ENCODE results near the gene CACNA1G.

CACNA1G gene

DNA sequence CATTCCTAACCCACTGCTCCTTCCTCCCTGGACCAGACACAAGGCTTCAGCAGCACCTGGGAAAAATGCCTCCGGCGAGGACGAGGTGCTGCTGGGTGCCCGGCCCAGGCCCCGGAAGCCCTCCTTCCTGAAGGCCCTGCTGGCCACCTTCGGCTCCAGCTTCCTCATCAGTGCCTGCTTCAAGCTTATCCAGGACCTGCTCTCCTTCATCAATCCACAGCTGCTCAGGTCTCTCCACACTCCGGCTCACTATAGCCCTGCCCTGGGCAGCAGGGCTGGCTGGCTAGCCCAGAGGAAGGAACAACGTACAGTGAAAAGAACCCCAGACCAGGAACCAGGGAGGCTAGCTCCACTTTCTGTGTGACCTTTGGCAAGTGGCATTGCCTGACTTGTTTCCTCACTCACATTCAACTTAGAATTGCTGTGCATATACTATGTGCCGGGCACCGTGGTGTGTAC is 100.4 kb downstream of the CACNA1G start:
- peak overlapping the region; percentile 46; the same call in 1 of the 2 replicates for H3K27ac ChIP-seq
- TF ChIP-seq ZFX (IDR thresholded peaks at IDR 0.05; ENCODE audit: borderline replicate concordance), result no peak
- TF ChIP-seq, protein P1, sequence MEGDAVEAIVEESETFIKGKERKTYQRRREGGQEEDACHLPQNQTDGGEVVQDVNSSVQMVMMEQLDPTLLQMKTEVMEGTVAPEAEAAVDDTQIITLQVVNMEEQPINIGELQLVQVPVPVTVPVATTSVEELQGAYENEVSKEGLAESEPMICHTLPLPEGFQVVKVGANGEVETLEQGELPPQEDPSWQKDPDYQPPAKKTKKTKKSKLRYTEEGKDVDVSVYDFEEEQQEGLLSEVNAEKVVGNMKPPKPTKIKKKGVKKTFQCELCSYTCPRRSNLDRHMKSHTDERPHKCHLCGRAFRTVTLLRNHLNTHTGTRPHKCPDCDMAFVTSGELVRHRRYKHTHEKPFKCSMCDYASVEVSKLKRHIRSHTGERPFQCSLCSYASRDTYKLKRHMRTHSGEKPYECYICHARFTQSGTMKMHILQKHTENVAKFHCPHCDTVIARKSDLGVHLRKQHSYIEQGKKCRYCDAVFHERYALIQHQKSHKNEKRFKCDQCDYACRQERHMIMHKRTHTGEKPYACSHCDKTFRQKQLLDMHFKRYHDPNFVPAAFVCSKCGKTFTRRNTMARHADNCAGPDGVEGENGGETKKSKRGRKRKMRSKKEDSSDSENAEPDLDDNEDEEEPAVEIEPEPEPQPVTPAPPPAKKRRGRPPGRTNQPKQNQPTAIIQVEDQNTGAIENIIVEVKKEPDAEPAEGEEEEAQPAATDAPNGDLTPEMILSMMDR (IDR thresholded peaks at IDR 0.05), result no peak

DNA sequence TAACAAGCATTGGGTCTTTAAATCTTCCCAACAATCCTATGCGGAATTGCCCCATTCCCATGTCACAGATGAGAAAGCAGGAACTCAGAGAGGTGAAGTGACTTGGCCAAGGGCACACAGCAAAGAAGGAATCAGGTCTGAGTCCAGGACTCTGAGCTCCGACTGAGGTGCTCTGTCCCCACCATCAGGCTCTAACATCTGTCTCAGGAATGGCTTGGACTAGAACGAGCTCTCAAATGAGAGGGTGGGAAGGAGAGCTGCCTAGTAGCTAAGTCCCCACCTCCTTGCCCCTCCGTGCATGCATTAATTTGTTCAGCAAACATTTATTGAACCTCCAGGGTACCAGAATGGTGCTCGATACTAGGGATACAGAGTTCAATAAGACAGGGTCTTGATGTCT is 100.8 kb downstream of the CACNA1G start:
- TF ChIP-seq, protein P1 (IDR thresholded peaks at IDR 0.05), result no peak
- TF ChIP-seq ZFX (IDR thresholded peaks at IDR 0.05; ENCODE audit: borderline replicate concordance), result no peak
- peak overlapping the region; percentile 46 for H3K27ac ChIP-seq

DNA sequence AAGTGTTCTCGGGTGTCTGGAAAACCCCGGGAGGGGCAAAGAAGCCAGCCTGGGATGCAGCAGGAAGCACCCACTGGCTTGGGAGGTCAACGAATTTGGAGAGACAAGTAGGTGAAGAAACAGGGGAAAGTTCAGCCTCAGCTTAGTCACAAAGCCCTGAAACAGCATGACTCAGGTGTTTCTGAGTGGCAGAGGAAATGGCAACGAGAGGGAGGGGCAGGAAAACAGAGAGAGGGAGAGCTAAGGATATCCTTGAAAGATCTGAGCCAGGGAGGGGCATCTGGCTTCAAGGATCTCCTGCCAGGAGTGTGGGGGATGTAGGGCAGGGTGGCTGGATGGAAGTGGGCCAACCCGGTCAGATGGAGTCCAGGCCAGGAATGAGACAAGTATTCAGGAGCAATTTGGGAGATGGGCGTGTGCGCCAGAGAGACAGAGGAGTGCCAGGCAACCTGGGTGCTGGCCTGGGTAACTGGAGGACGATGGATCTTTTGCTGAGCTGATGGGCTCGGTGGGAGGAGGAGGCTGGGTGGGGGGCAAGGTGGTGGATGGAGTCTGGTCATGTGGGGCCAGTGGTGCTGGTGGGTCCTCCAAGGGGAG is 101.4 kb downstream of the CACNA1G start:
- no peak for TF ChIP-seq ZFX (IDR thresholded peaks at IDR 0.05; ENCODE audit: borderline replicate concordance)
- TF ChIP-seq, protein P1 (IDR thresholded peaks at IDR 0.05), result no peak
- H3K27ac ChIP-seq, result peak overlapping the region; percentile 46

DNA sequence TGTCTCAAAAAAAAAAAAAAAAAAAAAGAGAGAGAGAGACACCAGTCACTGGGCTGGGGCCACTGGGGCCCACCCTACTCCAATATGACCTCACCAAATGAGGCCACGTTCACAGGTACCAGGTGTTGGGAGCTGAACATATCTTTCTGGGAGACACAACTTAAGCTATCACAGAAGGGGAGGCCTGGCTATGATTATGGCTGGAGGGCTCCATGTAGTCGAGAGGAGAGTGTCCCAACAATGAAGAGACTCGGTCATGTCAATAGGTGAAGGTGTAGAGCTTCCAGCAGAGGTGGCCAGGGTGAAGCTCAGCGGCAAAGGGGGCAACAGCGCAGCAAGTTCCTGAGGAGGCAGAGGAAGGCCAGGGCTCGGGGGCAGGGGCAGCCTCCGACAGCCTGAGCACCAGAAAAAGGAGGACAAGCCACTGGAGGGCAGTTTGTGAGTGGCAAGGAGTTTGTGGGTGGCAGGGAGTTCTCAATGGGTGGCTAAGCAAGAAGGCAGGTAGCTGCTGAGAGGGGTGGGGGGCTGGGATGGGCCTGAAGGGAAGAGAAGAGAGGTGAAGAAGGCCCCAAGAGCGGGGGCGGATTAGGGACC is 102.2 kb downstream of the CACNA1G start:
- TF ChIP-seq, protein P1 (IDR thresholded peaks at IDR 0.05), result no peak
- no peak for TF ChIP-seq ZFX (IDR thresholded peaks at IDR 0.05; ENCODE audit: borderline replicate concordance)

DNA sequence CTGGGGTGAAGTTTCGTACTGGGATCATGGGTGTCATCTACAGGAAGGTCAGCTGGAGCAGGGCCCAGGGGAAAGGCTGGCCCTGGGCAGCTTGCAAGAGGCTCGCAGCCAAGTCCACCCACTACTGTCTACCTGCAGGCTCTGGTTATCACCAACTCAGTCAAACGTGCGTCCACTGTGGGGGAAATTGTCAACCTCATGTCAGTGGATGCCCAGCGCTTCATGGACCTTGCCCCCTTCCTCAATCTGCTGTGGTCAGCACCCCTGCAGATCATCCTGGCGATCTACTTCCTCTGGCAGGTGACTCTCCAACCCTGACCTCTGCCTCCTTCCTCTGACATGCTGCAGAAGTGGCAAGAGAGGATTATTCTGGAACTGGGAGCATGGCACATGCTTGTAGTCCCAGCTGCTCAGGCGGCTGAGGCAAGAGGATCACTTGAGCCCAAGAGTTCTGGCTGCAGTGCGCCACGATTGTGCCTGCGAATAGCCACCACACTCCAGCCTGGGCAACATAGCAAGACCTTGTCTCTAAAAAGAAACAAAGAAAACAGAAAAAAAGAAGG is 103.4 kb downstream of the CACNA1G start:
- no peak overlapping the region for H3K27ac ChIP-seq

More for the DNA sequence above, 102.2 kb downstream of the CACNA1G start:
- no peak overlapping the region for H3K27ac ChIP-seq

DNA sequence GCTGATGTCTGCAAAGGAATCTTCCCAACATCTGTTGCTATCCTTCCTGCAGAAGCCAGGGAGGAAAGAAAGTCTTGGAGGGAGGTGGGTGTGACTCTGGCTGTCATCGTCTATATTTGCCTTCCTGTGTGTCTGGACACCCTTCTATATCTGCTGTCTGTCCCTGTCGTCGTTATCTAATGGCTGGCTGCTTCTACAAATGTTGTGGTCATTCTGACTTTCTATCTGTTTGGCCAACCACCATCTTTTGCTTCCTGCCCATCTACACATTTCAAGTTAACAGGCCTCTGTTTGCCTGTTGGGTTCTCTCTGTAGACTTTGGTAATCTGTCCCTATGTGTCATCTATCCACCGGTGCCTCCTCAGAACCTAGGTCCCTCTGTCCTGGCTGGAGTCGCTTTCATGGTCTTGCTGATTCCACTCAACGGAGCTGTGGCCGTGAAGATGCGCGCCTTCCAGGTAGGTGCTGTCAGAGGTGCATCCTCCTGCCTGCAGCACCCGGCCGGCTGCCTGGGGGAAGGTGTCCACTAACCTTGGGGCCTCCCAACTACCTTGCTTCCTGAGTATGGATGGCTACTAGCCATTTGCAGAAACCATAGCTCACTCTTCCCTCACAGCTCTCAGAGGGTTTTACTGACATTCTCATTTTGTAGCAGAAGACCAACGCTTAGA is 104.4 kb downstream of the CACNA1G start:
- no peak overlapping the region for H3K27ac ChIP-seq
- no peak for TF ChIP-seq ZFX (IDR thresholded peaks at IDR 0.05; ENCODE audit: borderline replicate concordance)
- TF ChIP-seq, protein P1 (IDR thresholded peaks at IDR 0.05), result no peak

More for the DNA sequence above, 103.4 kb downstream of the CACNA1G start:
- TF ChIP-seq, protein P1 (IDR thresholded peaks at IDR 0.05), result no peak
- no peak for TF ChIP-seq ZFX (IDR thresholded peaks at IDR 0.05; ENCODE audit: borderline replicate concordance)

Data from 22Rv1 (cell line).